Dendritic cell treated with granulocyte-macrophage colony-stimulating factor and Interleukin-4, amounts not matched to agents 40 ng/mL and 50 ng/mL, for 4 days (primary cell): ENCODE measurements around the gene MYOZ3.

Experiments used
- H3K27ac Mint-ChIP-seq: one replicate; pipeline ENCODE4 v1.8.0; 2022; ENCODE audit warnings: mild to moderate bottlenecking, mixed read lengths
- H3K27me3 Mint-ChIP-seq: one replicate; pipeline ENCODE4 v1.8.0; 2022; ENCODE audit warnings: mild to moderate bottlenecking, mixed read lengths
- H3K36me3 Mint-ChIP-seq: one replicate; pipeline ENCODE4 v1.8.0; 2022; ENCODE audit warnings: low read depth, mixed read lengths
- H3K4me1 Mint-ChIP-seq: one replicate; pipeline ENCODE4 v1.8.0; 2022; ENCODE audit warnings: low read depth, mixed read lengths
- H3K4me3 Mint-ChIP-seq: one replicate; pipeline ENCODE4 v1.8.0; 2022; ENCODE audit warnings: mild to moderate bottlenecking, moderate library complexity, mixed read lengths
- H3K9me3 Mint-ChIP-seq: one replicate; pipeline ENCODE4 v1.8.0; 2022; ENCODE audit warnings: mixed read lengths
- intact Hi-C: fragments of 100-400 bp; cut with micrococcal nuclease; formaldehyde crosslinking; loops from one replicate; pipeline ENCODE4 v1.15.0; 2022

Gene MYOZ3

GRCh38 chr5:150706776-150707390 is 45.8 kb downstream of the MYOZ3 start:
- Mint-ChIP-seq H3K27ac (no peak overlapping the region), H3K27me3 (no peaks in the 10 kb centered on the region), H3K4me1 (no peaks in the 10 kb centered on the region), H3K9me3 (no peaks in the 10 kb centered on the region), H3K36me3 (peaks cover 63% of the 10 kb centered on the region), H3K4me3 (no peak overlapping the region)
- intact Hi-C loops = loop anchor here (10.0 kb wide), 1 partner anchor 252 kb away; no protein-coding TSS in a partner anchor

GRCh38 chr5:150710165-150710564 is 49.1 kb downstream of the MYOZ3 start:
- Mint-ChIP-seq H3K4me1 (no peaks in the 10 kb centered on the region), H3K36me3 (peaks cover 88% of the 10 kb centered on the region), H3K9me3 (no peaks in the 10 kb centered on the region), H3K4me3 (no peak overlapping the region), H3K27ac (no peak overlapping the region), H3K27me3 (no peaks in the 10 kb centered on the region)
- intact Hi-C loops = no loop called here

- Mint-ChIP-seq H3K27ac (no peak overlapping the region), H3K27me3 (no peaks in the 10 kb centered on the region), H3K4me3 (no peak overlapping the region), H3K4me1 (no peaks in the 10 kb centered on the region), H3K36me3 (peaks cover 65% of the 10 kb centered on the region), H3K9me3 (no peaks in the 10 kb centered on the region)
- intact Hi-C loops = no loop called here
Measured at GRCh38 chr5:150723845-150724244, 62.8 kb downstream of the MYOZ3 start.
